HG02798 (cell line): ENCODE data around the gene FRZB.

Experiments
- ATAC-seq: cut with Tn5 transposase; IDR thresholded peaks from one replicate; pipeline ENCODE4 v1.9.1; 2021; ENCODE audit warnings: mild to moderate bottlenecking; ENCODE audit not compliant: unreplicated experiment, poor library complexity

FRZB gene

DNA sequence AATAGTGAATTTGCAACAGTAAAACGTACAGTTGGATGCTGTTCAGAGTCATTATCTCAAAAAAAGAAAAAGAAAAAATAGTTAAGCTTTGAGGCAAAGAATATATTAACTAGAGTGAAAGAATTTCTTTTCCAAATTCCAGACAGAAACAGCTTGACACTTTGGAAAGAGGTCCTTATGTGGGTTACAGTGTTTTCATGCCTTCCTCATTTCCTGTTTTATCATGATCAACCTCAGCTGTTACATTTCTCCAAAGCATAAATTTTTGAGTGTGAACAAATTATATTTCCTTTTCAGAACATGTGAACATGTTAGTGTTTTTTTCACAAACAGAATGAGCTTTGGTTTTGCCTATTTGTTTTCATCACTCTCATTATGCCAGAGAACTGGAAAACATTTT, 13.6 kb downstream of the FRZB start:
- ATAC-seq = no peak

DNA sequence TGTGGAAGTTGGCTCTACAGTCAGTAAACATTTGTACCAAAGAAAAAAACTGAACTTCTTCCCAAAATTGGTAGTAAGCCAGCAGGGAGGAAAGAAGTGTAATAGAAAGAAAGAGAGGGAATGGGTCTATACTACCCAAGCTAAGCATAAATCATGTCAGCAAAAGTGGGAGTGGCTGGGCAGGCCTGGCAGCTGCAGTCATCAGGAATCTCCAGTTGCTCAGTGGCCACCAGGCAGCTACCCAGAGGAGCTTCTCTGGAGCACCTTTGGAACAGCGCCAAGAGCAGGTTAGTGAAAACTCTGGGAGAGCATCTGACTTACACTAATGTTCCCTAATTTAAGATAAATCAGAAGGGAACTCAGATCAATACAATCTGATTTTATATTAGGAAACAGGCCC, 14.3 kb downstream of the FRZB start:
- no peak for ATAC-seq

DNA sequence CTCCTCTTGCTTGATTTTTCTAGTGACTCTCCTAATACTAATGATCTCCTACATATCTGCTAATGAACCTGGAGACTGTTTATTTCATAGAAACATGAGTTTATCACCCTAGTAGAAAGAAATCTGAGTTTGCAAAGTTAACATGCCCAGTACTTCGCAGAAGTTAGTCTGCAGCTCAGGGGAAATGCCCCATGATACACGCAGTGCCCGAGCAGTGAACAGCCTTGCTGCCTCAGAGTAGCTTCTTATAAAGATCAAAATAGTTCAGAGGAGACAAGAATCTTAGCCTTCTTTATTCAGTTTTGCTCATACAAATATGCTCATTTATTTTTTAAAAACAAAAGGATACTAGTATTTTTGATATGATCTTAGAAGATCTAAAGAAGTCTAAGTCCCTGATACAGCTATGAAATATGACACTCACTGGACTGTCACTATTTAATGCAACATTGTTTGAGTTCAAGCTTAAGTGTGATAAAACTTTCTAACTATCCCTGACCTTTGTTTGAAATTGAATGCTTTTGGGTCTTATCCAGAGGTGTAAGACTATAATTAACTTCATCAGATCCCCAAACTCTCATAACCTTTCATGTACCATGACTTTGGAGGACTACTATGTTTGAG, 20.5 kb downstream of the FRZB start:
- ATAC-seq = no peak

DNA sequence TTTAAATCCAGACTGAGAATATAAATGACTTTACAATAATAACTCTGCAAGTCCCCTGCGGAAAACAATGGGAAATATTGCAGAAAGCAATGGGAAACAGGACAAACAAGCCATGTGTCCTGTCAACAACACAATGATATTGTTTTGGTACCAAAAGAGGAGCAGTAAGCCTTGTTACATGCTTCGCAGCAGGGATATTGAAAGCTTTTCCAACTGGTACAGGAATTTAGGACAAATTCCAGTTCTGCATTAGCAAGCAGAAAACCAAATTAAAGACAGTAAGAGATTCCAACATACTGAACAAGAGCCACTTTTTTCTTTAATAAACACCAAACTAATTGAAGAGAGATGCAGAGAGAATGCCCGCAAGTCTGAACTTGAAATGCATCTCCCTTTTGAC, 30.0 kb downstream of the FRZB start:
- no peak for ATAC-seq

DNA sequence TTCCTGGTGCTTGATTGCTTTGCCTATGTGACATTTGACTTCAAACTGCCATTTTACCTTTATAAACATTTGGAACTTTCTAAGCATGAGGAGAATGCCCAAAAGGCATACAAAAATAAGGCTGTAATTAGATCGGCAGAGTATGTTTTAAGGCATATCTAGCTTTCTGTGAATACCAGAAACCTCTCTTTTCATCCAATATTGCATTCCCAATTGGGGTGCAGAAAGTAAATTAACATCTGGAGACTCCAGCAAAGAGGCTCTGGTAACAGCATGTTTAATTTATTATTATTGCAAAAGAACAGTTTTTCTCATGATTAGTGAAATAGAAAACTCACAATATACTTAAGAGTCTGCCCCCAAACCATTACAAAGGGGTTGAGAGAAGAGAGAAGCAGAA, 32.1 kb downstream of the FRZB start:
- ATAC-seq = no peak

DNA sequence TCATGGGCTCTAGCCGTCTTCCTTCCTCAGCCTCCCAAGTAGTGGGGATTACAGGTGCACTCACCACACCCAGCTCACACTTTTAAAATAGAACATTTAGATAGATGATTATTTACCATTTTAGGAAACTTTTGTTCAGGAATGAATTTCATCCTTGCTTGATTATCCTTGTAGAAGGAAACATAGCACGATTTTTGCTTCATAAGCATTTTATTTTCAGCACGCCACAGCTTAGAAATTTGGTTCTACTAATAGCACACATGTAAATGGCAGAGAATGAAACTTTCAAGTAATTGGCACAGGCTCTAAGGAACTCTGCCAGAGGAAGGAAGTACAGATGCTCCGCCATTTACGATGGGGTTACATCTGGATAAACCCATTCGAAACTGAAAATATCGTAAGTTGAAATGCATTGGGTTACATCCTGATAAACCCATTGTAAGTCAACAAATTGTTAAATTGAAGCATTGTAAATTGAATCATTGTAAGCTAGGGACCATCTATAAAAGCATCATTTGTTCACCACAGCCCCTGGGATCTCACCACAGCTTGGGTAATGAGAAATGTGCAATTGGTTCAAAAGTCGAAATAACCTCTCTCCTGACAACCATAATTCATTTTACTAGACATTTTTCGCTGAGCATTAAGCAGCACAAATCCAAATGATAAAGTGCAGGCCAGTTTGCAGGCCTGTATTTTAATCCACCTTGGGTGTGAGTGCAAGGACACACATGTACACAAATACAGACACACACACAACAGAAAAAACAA, 33.2 kb downstream of the FRZB start:
- no peak for ATAC-seq

DNA sequence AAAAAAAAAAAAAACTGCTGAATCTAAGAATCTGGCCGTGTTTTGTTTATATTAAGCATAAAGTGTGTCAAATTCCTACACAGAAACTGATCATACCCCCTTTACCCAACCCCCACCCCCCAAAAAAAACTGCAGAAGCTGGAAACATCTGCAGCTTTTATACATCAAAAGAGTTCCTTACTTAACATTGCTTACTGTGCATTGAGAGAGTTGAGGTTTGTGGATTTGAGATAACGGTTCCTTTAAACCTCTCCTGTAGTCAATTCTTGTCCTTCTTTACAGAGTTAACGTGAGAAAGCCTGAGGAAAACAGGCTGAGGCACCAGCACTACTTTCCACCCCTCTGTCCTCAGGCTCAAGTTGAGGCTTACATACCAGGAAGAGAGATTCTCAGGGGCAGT, 34.5 kb downstream of the FRZB start:
- ATAC-seq = no peak

DNA sequence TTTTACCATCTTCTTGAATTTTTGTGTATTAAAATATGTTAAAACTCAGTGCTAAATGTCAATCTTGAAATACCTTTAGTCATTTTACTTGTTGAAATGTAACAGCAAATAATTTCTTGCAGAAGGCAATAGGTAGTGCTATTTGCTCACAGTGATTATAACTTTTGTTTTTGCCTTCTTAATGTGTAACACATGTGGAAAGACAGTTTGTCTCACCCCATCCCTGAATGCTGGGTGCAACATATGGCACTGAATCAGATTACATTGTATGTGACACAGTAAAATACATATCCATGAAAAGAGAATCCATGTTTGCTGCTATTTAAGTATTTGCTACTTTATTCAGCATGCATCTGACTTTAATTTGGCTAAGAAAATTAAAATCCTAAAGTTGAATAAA, 35.3 kb downstream of the FRZB start:
- no peak for ATAC-seq

DNA sequence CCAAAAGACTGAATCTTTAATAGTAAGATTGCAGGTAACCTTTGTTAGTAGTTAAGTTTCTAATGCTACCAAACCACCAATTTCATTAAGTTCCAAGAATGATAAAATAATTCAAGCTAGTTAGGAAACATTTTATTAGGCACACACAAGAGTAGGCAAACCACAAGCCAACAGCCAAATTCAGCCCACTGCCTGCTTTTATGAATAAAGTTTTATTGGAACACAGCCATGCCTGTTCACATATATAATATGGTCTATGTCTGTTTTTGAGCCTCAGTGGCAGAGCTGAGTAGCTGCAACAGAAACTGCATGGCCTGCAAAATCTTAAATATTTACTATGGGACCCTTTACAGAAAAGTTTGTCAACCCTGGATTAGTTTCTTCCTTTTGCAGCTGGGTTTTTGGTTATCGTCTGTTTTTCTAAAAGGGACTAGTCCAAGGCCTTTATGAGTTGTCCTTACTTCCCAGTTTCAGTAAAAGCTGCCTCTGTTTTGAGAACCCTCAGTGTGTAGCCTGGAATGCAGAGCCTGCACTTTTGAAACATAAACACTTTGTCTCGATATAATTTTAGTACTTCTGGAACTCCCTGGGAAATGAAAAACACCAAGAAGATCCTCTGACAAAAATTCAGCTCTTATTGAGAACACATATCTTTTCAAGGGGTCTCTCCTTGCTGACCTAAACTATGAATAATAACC, 39.1 kb downstream of the FRZB start:
- ATAC-seq = no peak

DNA sequence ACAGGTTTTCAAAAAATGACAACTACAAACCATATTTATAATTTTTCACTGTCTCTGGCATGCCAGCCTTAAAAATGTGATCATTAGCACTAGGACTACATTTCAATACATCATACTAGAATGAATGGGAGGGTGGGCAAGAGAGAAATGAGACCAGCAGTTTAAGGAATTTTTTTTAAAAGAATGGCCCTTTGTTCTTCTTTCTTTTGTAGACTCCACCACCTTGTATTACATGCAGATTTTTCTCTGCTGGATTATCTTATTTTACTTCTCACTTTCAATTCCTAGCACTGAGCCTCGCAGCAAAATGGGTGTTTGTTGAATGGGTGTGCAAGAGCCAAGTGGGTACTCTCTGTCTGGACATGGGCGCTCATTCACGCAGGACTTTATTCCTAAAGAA, 39.9 kb downstream of the FRZB start:
- no peak for ATAC-seq

DNA sequence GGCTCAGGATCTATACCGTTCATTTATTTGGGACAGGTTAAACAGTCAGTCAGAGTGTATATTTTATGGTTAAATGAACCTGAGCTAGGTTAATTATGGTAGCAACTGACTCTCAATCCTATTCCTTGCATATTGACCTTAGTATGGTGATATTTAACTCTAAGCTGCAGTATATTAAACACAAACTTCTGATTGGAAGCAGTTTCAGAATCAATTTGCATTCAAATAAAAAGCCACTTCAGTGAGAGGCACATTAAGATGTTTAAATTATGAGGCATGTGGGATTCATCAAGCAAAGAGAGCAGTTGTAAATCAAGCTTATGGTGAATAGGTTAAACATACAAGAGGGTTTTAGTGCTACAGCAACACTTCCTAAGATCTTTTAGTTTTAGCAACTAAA, 40.4 kb downstream of the FRZB start:
- no peak for ATAC-seq

DNA sequence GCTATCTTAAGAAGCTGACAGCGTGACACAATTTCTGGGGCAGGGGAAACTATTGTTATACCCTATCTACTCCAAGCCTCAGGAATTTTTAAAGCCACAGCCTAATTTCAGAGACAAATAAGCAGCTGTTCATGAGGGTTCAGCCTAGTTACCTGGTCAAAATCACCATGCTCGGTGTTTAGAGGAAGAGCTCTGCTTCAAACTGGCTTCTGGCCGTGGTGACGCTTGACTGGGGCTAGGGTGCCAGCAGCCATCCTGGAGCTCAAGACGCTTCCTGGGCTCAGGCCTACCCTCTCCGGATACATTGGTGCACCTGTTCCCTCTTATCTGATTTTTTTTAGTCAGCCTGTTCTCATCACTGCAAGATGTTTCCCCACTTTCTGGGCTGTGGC, 41.7 kb downstream of the FRZB start:
- ATAC-seq = no peak

DNA sequence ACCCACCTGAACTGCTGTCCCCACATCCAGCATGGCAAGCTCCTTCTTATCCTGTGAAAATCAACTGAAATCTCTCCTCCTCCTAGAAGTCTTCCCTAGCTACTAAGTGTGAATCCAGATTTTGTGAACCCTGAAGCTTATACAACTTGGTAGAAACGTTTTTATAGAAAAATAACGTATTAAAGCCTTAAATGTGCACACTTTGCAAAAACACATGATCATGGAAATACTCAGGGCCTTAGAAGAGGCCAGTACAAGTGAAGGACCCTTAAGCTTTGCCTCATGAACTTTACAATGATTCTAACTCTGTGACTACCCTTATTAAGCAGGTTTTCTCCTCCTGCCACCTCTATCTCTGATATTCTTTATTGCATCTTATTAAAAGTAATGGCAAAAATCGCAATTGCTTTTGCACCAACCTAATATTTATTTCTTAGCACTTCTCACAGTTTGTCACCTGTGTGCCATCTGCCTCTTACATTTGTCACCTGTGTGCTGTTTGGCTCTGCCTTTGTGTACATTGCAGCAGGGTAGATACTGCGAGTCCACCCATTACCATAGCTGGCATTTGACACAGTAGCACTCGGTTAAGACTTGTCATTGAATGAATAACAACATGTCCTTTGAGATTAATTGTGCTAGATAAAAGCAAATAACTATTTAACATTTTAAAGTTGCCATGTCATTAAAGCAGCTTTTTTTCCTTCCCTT, 42.2 kb downstream of the FRZB start:
- ATAC-seq = no peak

DNA sequence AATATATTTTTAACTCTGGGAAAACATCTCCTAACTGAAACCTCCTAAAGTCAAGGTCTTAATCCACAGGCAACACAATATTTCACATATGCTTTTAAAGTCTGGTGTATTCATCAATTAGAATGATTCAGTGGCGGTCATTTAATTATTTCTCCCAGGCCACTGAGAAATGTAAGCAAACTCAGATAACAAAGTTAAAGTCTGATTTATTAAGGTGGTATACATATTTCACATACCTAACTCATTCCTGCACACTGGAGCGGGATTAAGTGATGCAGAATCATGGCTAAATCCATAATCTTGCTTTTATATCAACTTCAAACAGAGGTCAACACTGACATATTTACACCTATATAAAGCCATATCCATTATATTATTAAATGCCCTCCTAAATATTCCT, 43.7 kb downstream of the FRZB start:
- no peak for ATAC-seq

DNA sequence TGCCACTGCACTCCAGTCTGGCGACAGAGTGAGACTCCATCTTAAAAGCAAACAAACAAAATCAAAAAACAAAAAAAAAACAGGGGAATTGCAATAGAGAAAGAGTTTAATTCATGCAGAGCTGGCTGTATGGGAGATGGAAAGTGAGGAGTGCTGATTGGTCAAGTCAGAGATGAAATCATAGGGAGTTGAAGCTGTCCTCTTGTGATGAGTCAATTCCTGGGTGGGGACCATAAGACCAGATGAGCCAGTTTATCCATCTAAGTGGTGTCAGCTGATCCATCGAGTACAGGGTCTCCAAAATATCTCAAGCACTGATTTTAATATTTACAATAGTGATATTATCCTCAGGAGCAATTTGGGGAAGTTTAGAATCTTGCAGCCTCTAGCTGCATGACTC, 45.3 kb downstream of the FRZB start:
- no peak for ATAC-seq

DNA sequence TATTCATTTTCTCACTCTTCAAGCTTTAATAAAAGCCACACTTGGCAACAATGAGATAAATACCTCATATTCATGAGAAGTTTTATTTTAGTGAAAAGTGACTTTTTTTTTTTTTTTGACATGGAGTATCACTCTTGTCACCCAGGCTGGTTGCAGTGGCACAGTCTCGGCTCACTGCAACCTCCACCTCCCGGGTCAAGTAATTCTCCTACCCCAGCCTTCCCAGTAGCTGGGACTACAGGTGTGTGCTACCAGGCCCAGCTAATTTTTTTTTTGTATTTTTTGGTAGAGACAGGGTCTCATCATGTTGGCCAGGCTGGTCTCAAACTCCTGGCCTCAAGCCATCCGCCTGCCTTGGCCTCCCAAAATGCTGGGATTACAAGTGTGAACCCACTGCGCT, 47.0 kb downstream of the FRZB start:
- no peak for ATAC-seq

DNA sequence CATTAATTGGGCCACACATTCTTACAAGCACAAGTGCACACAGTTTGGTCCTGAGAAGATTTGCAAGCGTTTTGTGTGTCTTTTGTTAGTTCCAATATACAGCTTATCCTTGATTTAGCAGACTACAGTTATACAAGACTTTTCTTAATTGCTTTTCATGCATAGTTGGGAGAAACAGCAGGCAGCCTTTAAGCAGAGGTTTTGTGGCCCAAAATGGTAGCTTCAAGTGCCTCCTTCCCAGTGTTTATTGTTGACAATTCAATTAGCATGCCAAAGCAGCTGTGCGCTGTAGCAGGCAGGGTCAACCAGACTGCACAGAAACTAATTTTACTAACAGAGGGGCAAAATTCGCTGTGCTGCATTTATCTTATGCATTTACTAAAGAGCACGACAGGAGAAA, 47.5 kb downstream of the FRZB start:
- no peak for ATAC-seq

DNA sequence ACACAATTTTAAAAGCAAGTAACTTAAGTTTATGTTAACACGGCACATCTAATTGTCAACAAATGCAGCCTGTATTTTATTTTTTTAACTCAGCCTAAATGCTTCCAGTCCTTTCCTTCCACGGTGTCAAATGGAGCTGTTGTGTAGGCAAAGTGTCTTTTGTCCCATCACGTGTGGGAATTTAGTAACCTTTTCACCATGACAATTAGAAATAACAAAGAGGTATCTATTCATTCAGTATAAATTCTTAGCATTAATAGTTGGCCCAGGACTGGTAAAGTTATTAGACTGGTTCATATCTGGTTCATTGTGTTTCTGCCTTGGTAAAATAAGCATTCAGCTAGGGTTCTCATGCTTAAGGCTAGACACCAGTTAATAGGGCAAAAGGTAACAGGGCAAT, 47.9 kb downstream of the FRZB start:
- ATAC-seq = no peak

DNA sequence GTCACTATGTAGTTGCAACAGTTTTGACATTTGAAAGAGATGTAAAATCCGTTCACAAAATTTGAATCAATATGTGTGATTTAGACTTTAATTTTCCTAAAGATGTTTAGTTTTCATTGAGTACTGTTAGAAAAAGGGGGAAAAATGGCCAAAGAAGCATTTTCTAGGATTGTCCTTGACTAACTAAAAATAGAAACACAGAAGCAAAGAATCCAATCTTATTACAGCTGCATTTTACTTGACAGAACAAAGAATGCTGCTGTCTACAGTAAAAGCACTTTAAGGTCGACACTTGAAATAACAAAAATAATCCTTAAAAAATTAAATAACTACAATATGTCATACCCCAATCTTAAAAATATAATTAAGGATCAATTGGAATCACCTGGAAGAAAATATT, 48.9 kb downstream of the FRZB start:
- no peak for ATAC-seq

DNA sequence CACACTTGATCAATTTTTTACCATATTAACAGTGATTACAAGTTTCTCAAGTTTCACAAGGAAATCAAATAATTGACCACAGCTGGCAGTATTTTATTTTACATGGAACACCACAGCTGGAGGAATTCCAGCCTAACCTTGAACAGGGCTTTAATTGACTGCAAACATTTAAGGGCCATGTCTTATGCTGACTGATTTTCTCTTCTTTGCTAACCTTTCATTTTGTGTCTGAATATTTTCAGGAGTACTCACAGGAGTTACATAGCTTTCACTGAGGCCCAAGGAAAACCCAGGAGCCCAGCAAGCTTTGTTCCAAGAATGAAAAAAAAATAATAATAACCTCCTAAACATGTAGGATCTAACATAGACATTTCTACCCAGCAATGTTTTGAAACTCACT, 49.6 kb downstream of the FRZB start:
- ATAC-seq = no peak

DNA sequence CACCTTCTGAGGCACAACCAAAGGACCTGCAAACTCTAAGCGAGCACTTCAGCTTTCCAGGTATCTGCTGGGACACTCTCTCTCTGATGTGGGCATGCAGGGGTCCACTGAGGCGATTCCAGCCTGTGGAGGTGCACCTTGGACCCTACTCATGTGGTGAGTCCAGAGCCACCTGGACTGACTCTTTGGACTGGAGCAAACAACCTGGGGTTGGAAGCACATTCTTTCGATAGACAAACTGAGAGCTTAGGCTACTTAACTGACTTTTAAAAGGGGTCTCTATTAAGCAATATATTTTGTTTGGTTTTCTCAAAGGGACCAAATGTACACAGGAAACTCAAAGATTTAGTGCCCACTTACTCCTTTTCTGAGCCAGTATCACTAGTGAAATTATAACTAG, 51.6 kb downstream of the FRZB start:
- no peak for ATAC-seq
